GM12864 (cell line): ENCODE data around the gene TMEM272.
"Not testable (repeated sequence)": the region's sequence is repeated elsewhere in the genome, so short reads cannot be mapped to it uniquely, and the experiment has no call there.

Experiments used
- DNase-seq: peaks from one replicate; pipeline ENCODE4 v3.0.0-alpha.2; 2011; ENCODE audit warnings: low read depth
- H3K4me3 ChIP-seq: 2 replicates; pipeline ENCODE4 v1.5.1; 2011; ENCODE audit warnings: mild to moderate bottlenecking, low read depth, low read length, control low read depth
- CTCF ChIP-seq: IDR thresholded peaks from 2 replicates; pipeline ENCODE4 v1.5.1; 2011; ENCODE audit warnings: low read depth, mild to moderate bottlenecking, moderate library complexity, low read length, control low read depth, inconsistent platforms; ENCODE audit errors: missing control alignments

The TMEM272 gene

GRCh38 chr13:51825681-51826254 is 19.2 kb downstream of the TMEM272 start:
- no peak for DNase-seq
- no peak for TF ChIP-seq CTCF
- no peak overlapping the region for H3K4me3 ChIP-seq

GRCh38 chr13:51825165-51825592 is 19.8 kb downstream of the TMEM272 start:
- TF ChIP-seq CTCF = no peak
- H3K4me3 ChIP-seq = no peak overlapping the region
- no peak for DNase-seq

GRCh38 chr13:51824712-51825111 is 20.3 kb downstream of the TMEM272 start:
- DNase-seq, H3K4me3 ChIP-seq: not testable (repeated sequence)

GRCh38 chr13:51823863-51824262 is 21.1 kb downstream of the TMEM272 start:
- no peak overlapping the region for H3K4me3 ChIP-seq
- no peak for DNase-seq
- no peak for TF ChIP-seq CTCF

GRCh38 chr13:51823359-51823758 is 21.6 kb downstream of the TMEM272 start:
- no peak overlapping the region for H3K4me3 ChIP-seq
- DNase-seq = no peak
- no peak for TF ChIP-seq CTCF

DNA sequence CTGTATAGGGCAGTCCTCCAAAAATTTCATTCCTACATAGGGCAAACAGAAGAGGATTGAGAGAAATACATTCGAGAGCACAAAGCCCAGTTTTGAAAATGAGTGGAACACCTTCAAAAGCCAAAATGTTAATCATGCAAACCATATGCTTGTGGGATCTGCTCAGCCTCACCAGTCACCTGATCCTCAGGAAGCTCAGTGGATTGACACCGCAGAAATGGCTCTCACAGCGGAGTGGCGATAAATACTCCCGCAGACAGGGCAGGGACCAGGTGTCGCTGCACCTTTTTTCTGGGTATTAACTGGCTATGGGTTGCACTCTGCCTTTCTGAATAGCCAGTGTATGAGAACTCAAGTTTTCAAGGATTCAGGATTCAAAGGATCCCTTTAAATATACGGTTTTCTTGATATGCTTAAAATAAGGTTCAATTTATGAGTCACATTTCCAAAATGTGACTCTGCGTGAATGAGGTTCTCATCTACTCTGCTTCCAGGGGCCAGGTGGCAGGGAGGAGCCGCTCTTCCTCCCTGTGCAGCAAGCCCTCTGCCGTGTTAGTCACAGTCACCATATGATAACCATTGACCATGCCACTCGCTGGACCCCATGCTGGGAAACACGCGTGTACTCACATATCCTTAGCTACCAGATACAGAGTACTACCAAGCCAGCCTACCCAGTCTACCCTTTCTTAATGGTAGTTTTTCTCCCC is 22.7 kb downstream of the TMEM272 start:
- no peak overlapping the region for H3K4me3 ChIP-seq
- TF ChIP-seq CTCF = no peak
- DNase-seq = no peak

DNA sequence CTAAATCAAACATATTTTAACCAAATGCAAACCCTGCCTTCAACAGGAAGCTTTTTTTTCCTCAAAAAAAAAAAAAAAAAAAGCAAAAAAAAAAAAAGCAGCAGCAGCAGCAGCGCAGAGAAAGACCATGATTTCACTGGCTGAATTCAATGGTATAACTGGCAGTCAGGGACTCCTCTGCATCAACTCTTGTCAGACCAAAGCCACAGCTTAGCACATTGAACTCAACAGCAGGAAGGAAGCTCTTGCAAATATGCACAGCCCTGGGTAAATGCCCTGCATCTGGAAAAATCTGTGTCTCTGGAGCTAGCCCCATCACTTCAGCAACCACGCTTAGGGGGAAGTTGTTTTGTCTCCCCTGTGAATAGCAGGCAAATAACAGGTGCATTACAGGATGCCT is 23.4 kb downstream of the TMEM272 start:
- DNase-seq = no peak
- no peak for TF ChIP-seq CTCF
- no peak overlapping the region for H3K4me3 ChIP-seq
